ENCODE results near the gene MAGI2.

The MAGI2 gene

GRCh38 chr7:78081344-78081743 lies 1372.1 kb downstream of the MAGI2 start:
- TF ChIP-seq TOX (CRISPR knock-in tag; IDR thresholded peaks at IDR 0.05; ENCODE audit: borderline replicate concordance) = no peak
- TF ChIP-seq ZNF8 (CRISPR knock-in tag; IDR thresholded peaks at IDR 0.05) = no peak
- TF ChIP-seq ZNF70 (CRISPR knock-in tag; IDR thresholded peaks at IDR 0.05) = no peak
- no peak for TF ChIP-seq ZNF565 (CRISPR knock-in tag; conservative IDR thresholded peaks at IDR 0.05; ENCODE audit: low read depth)
- TF ChIP-seq ZFP3 (CRISPR knock-in tag; IDR thresholded peaks at IDR 0.05) = peak; percentile 91
- no peak for TF ChIP-seq CREB5 (CRISPR knock-in tag; IDR thresholded peaks at IDR 0.05; ENCODE audit: low read depth)
- no peak for TF ChIP-seq SNAI2 (CRISPR knock-in tag; IDR thresholded peaks at IDR 0.05)
- no peak for ATAC-seq

- no peak for ATAC-seq
These were observed 1372.7 kb downstream of the MAGI2 start for GRCh38 chr7:78080811-78081210.

GRCh38 chr7:78080241-78080640 lies 1373.2 kb downstream of the MAGI2 start:
- TF ChIP-seq SNAI2 (CRISPR knock-in tag; IDR thresholded peaks at IDR 0.05) (no peak), OSR1 (CRISPR knock-in tag; IDR thresholded peaks at IDR 0.05) (no peak), BACH2 (CRISPR knock-in tag; IDR thresholded peaks at IDR 0.05; ENCODE audit: borderline replicate concordance) (no peak), PPARA (CRISPR knock-in tag; IDR thresholded peaks at IDR 0.05; ENCODE audit: borderline replicate concordance) (no peak), CSDC2 (CRISPR knock-in tag; IDR thresholded peaks at IDR 0.05) (no peak)
- no peak for ATAC-seq

More at GRCh38 chr7:78080811-78081210, 1372.7 kb downstream of the MAGI2 start:
- no peak for TF ChIP-seq PATZ1 (CRISPR knock-in tag; IDR thresholded peaks at IDR 0.05; ENCODE audit: borderline replicate concordance)
- TF ChIP-seq ZC3H10 (CRISPR knock-in tag; IDR thresholded peaks at IDR 0.05) = no peak
- TF ChIP-seq BACH2 (CRISPR knock-in tag; IDR thresholded peaks at IDR 0.05; ENCODE audit: borderline replicate concordance) = no peak
- no peak for TF ChIP-seq RARB (CRISPR knock-in tag; IDR thresholded peaks at IDR 0.05)
- no peak for TF ChIP-seq GLIS3 (CRISPR knock-in tag; IDR thresholded peaks at IDR 0.05)
- no peak for TF ChIP-seq TSHZ2 (CRISPR knock-in tag; IDR thresholded peaks at IDR 0.05)
- TF ChIP-seq ARNTL (CRISPR knock-in tag; IDR thresholded peaks at IDR 0.05; ENCODE audit: borderline replicate concordance, low read depth) = no peak
- no peak for TF ChIP-seq SNAI2 (CRISPR knock-in tag; IDR thresholded peaks at IDR 0.05)
- TF ChIP-seq PPARA (CRISPR knock-in tag; IDR thresholded peaks at IDR 0.05; ENCODE audit: borderline replicate concordance) = no peak
- TF ChIP-seq ZNF565 (CRISPR knock-in tag; conservative IDR thresholded peaks at IDR 0.05; ENCODE audit: low read depth) = no peak
- no peak for TF ChIP-seq OSR1 (CRISPR knock-in tag; IDR thresholded peaks at IDR 0.05)
- no peak for TF ChIP-seq TCF4 (CRISPR knock-in tag; IDR thresholded peaks at IDR 0.05; ENCODE audit: borderline replicate concordance)
- no peak for TF ChIP-seq ZNF70 (CRISPR knock-in tag; IDR thresholded peaks at IDR 0.05)

GRCh38 chr7:78074713-78075112 lies 1378.8 kb downstream of the MAGI2 start:
- no peak for ATAC-seq
- TF ChIP-seq ZFP3 (CRISPR knock-in tag; IDR thresholded peaks at IDR 0.05) = no peak

GRCh38 chr7:78073609-78074382 lies 1379.7 kb downstream of the MAGI2 start:
- TF ChIP-seq TOX (CRISPR knock-in tag; IDR thresholded peaks at IDR 0.05; ENCODE audit: borderline replicate concordance) (no peak), ISL1 (CRISPR knock-in tag; IDR thresholded peaks at IDR 0.05) (no peak), ZNF565 (CRISPR knock-in tag; conservative IDR thresholded peaks at IDR 0.05; ENCODE audit: low read depth) (no peak), ZFP3 (CRISPR knock-in tag; IDR thresholded peaks at IDR 0.05) (no peak), OSR1 (CRISPR knock-in tag; IDR thresholded peaks at IDR 0.05) (no peak), CREB5 (CRISPR knock-in tag; IDR thresholded peaks at IDR 0.05; ENCODE audit: low read depth) (no peak), CSRNP3 (CRISPR knock-in tag; IDR thresholded peaks at IDR 0.05) (no peak), SNAI2 (CRISPR knock-in tag; IDR thresholded peaks at IDR 0.05) (no peak), BACH2 (CRISPR knock-in tag; IDR thresholded peaks at IDR 0.05; ENCODE audit: borderline replicate concordance) (no peak), RARB (CRISPR knock-in tag; IDR thresholded peaks at IDR 0.05) (no peak), PATZ1 (CRISPR knock-in tag; IDR thresholded peaks at IDR 0.05; ENCODE audit: borderline replicate concordance) (no peak), ZFP30 (CRISPR knock-in tag; IDR thresholded peaks at IDR 0.05) (no peak), ZC3H10 (CRISPR knock-in tag; IDR thresholded peaks at IDR 0.05) (no peak)
- no peak for ATAC-seq

Measured in SK-N-SH treated with all-trans-retinoic acid at 6 μM for 48 hours (cell line).